NCI-H2227 treated with DMSO at 0.1 percent for 48 hours (cell line): ENCODE measurements around the gene EEF1A2.

ENCODE experiments used
- DNase-seq: peaks from one replicate; lab custom pipeline; 2025; lab: John Stamatoyannopoulos, UW

EEF1A2 gene

GRCh38 chr20:63536997-63537524 is 38.2 kb upstream of the EEF1A2 start, which contains the start of gene PTK6:
Gene PTK6, minus strand, starts transcription at chr20:63537376. Its CDS starts 62 bp downstream, at chr20:63537314.
- no peak for DNase-seq

- DNase-seq: no peak
Observed at GRCh38 chr20:63536241-63536977, 37.5 kb upstream of the EEF1A2 start.

GRCh38 chr20:63534831-63535651 is 36.2 kb upstream of the EEF1A2 start:
- no peak for DNase-seq

- DNase-seq: no peak
Observed at GRCh38 chr20:63534427-63534830, 35.5 kb upstream of the EEF1A2 start.

- DNase-seq: no peak
Observed at GRCh38 chr20:63533871-63534393, 35.0 kb upstream of the EEF1A2 start.

- DNase-seq: no peak
Observed at GRCh38 chr20:63533388-63533787, 34.5 kb upstream of the EEF1A2 start.

GRCh38 chr20:63532449-63532971 is 33.6 kb upstream of the EEF1A2 start:
- no peak for DNase-seq

GRCh38 chr20:63531686-63532448 is 33.0 kb upstream of the EEF1A2 start:
- no peak for DNase-seq

- DNase-seq: no peak
Observed at GRCh38 chr20:63530788-63531160, 31.9 kb upstream of the EEF1A2 start.

GRCh38 chr20:63529861-63530787 is 31.2 kb upstream of the EEF1A2 start:
- no peak for DNase-seq

GRCh38 chr20:63529180-63529860 is 30.4 kb upstream of the EEF1A2 start:
- no peak for DNase-seq

- no peak for DNase-seq
Observed at GRCh38 chr20:63527184-63527583, 28.3 kb upstream of the EEF1A2 start.

GRCh38 chr20:63525971-63526370 is 27.1 kb upstream of the EEF1A2 start:
- DNase-seq: no peak

- DNase-seq: no peak
Observed at GRCh38 chr20:63525185-63525584, 26.3 kb upstream of the EEF1A2 start.

GRCh38 chr20:63522981-63523611 is 24.2 kb upstream of the EEF1A2 start:
- no peak for DNase-seq

GRCh38 chr20:63522091-63522868 is 23.4 kb upstream of the EEF1A2 start:
- no peak for DNase-seq

GRCh38 chr20:63521602-63522001 is 22.7 kb upstream of the EEF1A2 start:
- no peak for DNase-seq

GRCh38 chr20:63520934-63521601 is 22.2 kb upstream of the EEF1A2 start:
- DNase-seq: no peak
